AG10803 (cell line): ENCODE data around the gene POTEC.
"Not testable (repeated sequence)": the region's sequence is repeated elsewhere in the genome, so short reads cannot be mapped to it uniquely, and the experiment has no call there.

ENCODE experiments used
- DNase-seq: peaks from one replicate; pipeline ENCODE4 v3.0.0; 2010; ENCODE audit warnings: low read depth
- H3K4me3 ChIP-seq: 2 replicates; pipeline ENCODE4 v1.5.1; 2011; ENCODE audit warnings: mild to moderate bottlenecking, low read length, control low read depth
- CTCF ChIP-seq: conservative IDR thresholded peaks from 2 replicates; pipeline ENCODE4 v1.5.1; 2011; ENCODE audit warnings: mild to moderate bottlenecking, low read length, control low read depth, inconsistent platforms

The POTEC gene

GRCh38 chr18:14543446-14543964 lies at the start of gene POTEC:
TSS of gene POTEC (minus strand) at chr18:14543600. CDS start at chr18:14543146, 454 bp downstream.
- not testable (repeated sequence) for H3K4me3 ChIP-seq, DNase-seq

DNA sequence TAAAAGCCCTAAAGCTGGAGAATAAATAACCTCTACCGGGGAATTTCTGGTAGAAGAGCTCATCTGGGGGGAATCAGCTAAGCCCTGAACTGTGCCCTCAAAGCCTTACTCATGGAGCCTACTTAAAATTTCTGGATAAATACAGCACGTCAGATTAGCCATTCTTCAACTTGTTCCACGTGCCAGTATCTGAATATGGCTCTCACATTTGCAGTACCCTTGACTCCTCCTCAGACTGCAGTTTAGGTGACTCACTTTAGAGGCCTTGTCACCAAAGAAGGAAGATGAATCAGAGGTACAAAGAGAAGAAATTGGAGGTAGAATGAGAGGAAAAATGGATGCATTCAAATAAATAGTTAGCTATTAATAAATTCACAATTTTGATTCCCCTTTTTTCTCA lies 34.6 kb upstream of the POTEC start:
- H3K4me3 ChIP-seq: no peak overlapping the region
- no peak for DNase-seq
- no peak for TF ChIP-seq CTCF

GRCh38 chr18:14559502-14559901 lies 16.1 kb upstream of the POTEC start:
- peak; percentile 6 for DNase-seq
- H3K4me3 ChIP-seq: not testable (repeated sequence)

DNA sequence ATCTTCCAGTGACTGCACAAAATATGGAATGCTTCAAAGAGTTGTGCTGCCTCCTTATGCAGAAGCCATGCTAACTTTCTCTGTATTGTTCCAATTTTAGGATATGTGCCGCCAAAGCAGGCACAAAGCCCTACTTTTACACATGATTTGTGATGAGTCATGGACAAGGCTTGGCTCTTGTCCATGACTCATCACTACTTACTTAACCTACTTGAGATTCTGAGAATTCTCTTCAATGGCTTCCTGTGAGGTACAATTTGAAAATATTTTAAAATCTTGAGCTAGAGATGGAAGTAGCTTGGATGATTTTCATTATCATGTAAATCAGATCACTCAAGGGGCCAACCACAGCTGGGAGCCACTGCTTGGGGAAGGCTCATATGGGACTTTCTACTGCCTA lies 11.7 kb downstream of the POTEC start:
- peak; percentile 39 for DNase-seq
- H3K4me3 ChIP-seq: not testable (repeated sequence)

DNA sequence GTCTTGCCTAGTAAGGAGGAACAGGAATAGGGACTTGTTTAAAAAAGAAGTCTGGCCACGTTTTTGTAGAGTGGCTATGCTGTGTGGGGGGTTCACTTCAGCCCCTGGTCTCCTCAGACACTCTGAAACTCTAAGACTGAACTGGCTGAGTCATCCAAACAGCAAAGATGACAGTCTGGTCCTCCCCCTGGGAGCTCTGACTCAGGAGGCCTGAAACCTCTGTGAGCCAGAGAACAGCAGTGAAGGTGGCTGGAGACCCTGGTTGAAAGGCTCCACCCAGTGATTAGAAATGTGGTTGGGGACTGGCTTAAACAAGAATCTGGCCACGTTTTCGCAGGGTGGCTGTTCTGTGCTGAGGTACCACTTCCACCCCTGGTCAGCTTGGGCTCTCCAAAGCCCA lies 32.7 kb downstream of the POTEC start:
- DNase-seq: peak; percentile 0
- not testable (repeated sequence) for H3K4me3 ChIP-seq

- H3K4me3 ChIP-seq, DNase-seq: not testable (repeated sequence)
Measured at GRCh38 chr18:14503691-14504090, 39.7 kb downstream of the POTEC start.

- DNase-seq, H3K4me3 ChIP-seq: not testable (repeated sequence)
Measured at GRCh38 chr18:14501894-14502293, 41.5 kb downstream of the POTEC start.

DNA sequence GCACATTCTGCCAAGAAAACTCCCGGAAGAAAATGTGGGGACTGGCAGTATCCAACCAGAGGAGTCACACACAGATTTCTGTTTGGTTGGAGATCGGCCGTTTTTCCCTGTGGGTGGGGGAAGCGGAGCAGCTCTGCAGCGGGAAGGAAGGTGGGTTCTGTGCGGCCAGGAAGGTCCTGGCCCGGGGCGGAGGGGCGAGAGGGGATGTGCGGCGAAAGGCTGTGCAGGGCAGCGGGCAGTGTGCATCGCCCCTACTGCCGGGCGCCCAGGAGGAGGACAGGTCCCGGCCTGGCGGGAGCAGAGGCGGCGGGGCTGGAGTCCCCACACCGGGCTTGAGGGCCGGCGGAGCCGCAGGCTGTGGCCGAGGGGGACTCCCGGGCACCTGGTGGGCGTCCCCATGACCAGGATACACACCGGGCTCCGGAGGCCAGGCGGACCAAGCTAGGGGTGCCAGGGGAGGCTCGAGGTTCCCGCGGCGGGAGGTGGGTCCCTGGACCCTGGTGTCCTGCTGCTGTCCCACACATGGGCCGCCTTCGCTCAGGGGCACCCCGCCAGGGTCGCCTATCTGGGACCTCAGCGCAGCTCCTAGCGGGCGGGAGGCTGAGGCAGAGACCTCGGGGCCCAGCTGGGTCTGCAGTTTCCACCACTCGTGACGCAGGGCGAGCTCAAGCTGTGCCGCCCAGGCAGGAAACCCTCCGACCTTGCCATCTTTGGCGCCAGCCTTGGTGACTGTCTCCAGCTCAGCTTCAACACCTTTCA lies 54.0 kb downstream of the POTEC start:
- not testable (repeated sequence) for H3K4me3 ChIP-seq, DNase-seq

DNA sequence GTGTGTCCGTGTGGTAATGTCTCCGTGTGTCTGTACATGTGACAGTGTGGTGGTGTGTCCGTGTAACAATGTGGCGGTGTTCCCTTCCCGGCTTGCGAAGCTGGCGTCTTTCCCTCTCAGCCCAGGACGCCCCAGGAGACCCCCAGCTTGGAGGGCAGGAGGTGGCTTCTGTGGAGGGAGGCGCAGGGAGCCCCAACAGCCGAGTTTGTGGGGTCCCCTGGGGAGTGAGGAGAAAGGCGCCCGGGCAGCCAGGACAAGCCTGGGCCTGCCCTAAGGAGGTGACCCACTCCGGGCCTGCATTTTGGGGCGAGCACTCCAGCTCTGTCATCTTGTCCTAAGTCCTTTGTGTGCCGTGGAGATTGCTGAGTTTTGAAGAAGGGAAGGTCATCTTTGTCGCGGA lies 54.6 kb downstream of the POTEC start:
- H3K4me3 ChIP-seq: not testable (repeated sequence)

DNA sequence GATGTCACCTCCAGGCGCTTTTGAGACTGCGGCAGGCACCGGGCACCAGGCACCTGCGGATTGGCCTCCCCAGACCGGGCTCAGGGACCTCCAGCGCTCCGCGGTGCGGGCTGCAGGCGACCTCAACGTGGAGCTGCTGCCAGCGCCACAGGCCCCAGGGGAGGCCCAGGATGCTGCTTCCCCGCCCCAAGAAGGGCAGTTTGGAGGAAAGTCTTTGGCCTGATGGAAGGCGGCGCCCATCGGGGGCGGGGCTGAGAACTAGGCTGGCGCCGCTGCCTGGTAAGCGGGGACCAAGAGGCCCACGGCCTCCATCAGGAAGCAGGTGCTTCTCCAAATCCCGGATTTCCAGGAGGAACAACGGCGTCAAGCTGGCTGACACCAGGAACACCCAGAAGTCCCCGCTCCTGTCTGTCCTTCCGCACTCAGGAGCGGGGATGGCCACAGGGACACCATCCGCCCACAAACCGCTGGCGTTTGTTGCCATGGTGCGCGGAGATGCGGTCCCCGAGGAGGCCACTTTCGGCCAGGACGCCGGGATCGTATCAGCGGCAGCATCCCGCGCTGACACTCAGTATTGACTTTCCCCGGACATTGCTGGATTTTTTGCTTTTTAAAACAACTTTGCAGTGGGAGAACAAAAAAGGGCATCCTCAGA lies 56.3 kb downstream of the POTEC start:
- not testable (repeated sequence) for H3K4me3 ChIP-seq, DNase-seq

More for the DNA sequence above, 54.6 kb downstream of the POTEC start:
- not testable (repeated sequence) for DNase-seq

- not testable (repeated sequence) for H3K4me3 ChIP-seq, DNase-seq
Measured at GRCh38 chr18:14479076-14479475, 64.3 kb downstream of the POTEC start.

DNA sequence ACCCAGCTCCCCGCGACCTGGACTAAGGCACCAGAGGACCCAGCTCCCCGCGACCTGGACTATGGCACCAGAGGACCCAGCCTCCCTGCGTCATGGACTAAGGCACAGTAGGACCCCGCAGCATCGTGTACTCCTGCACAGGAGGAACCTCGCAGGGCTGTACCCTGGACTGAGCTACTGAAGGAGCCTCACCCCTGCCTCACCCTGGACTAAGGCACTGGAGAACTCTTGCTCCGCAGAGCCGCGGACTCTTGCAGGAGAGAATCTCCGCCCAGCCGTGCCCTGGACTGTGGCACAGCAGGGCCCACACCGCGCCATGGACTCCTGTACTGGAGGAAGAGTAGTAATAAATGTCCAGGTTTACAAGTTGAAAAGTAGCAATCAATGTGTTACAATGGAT lies 67.9 kb downstream of the POTEC start:
- H3K4me3 ChIP-seq, DNase-seq: not testable (repeated sequence)

DNA sequence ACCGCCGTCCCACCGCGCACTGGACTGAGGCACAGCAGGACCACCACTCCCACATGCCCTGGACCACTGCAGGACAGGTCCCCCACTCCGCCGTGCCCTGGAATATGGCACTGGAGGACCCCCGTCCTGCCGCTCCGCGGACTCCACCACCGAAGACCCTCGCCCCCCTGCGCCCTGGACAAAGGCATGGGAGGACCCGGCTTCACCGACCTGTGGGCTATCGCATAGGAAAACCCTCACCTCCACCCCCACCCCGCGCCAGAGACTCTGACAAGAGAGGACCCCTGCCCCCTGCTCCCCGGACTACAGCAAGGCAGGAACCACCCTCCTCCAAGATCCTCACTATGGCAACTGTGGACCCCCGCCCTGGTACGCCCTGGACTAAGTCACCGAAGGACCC lies 68.6 kb downstream of the POTEC start:
- DNase-seq, H3K4me3 ChIP-seq: not testable (repeated sequence)

DNA sequence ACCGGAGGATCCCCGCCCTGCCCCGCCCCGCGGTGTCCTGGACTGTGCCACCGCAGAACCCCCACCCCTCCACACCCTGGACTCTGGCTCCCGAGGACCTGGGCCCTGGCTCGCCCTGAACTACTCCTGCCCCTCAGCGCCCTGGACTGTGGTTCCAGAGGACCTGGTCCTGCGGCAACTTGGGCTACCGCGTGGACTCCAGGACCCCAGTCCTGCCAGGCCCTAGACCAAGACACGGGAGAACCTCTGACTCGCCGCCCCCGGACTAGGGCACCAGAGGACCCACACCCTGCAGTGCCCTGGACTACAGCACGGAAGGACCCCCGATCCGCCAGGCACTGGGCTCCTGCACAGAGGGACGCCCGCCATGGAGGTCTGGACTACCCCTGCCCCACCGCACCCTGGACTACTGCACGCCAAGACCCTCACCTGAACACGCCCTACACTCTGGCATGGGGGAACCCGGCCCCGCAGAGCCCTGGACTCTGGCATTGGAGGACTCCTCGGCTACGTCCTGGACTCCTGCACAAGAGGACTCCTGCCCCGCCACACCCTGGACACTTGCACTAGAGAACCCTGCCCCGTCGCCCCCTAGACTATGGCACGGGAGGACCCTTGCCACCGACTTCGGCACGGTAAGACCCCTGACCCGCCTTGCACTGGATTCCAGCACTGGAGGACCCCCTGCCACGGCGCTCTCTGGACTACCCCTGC lies 69.2 kb downstream of the POTEC start:
- H3K4me3 ChIP-seq, DNase-seq: not testable (repeated sequence)

DNA sequence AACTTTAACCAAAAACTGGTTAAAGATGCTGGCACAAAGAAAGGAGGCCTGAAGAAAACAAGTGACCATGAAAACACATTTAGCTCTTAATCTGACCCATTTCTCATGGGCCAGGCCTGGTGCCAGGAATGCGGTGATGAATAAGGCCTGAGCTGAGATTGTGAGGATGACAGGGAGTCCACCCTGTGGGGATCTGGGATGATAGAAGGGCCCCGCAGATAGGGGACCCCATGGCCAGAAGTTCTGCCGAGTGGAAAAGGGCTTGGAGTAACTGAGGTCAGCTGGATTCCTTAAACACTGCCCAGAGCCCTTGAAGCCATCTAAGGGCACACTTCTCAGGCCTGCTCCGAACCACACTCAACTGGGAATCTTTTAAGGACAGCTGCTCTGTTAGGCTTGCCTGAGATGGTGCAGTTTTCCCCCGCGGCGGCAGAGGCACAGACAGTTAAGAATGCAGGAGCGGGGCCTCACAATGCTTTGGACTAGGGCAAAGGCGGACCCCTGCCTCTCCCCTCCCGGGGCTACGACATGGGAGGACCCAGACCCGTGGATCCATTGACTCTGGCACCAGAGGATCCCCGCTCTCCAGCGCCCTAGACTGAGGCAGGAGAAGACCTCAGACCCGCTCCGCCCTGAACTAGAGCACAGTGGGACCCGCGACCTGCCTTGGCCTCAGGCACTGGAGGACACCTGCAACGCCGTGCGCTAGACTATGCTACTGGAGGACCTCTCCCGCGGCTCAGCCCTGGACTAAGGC lies 70.0 kb downstream of the POTEC start:
- not testable (repeated sequence) for DNase-seq, H3K4me3 ChIP-seq

DNA sequence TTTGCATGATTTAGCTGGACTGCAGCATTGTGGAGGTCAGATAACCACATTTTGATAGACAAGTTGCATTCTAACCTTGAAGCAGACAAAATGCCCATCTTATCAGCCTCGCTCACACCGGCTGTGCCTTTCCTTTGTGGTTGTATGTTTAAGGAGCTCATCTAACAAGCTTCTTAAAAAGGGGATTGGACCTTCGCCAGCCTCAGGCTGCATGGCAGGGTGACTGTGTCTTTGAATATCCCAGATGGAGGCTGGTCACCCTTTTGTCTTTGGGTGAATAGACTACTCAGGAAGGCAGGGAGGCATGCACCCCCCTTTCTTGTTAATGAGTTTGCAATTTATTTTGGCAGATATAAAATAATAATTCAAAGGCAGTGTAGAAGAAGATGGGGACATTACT lies 72.1 kb downstream of the POTEC start:
- not testable (repeated sequence) for H3K4me3 ChIP-seq, DNase-seq

GRCh38 chr18:14470446-14470845 lies 73.0 kb downstream of the POTEC start:
- not testable (repeated sequence) for H3K4me3 ChIP-seq
- DNase-seq: peak; percentile 48

DNA sequence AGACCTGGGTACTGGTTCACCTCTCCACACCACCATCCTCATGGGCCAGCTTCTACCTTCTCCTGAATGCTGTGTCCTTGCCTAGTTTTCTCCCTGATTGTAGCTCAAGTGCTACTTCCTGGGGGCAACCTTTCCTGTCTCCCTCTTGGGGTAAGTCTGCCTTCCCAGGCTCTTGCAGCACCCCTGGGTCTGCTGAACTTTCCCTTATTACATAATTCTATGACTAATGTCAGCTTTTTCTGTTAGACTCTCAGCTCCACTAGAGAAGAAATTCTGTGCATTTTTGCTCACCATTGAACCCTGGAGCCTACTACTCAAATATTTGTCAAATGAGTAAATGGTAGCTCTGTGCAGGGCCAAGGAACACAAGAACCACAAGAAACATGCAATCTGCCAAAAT lies 73.4 kb downstream of the POTEC start:
- H3K4me3 ChIP-seq: not testable (repeated sequence)
- DNase-seq: peak; percentile 83
